WERI-Rb-1 (cell line): ENCODE results near the gene RAB24.
"Not testable (repeated sequence)": the region's sequence is repeated elsewhere in the genome, so short reads cannot be mapped to it uniquely, and the experiment has no call there.

Source experiments
- DNase-seq: peaks from one replicate; pipeline ENCODE4 v3.0.0-alpha.2; 2020
- H3K27ac ChIP-seq: fragments of 250-450 bp; sonication (Bioruptor Pico); 2 replicates; pipeline ENCODE4 v1.5.1; 2020; ENCODE audit warnings: mild to moderate bottlenecking, moderate library complexity
- H3K27me3 ChIP-seq: fragments of 250-450 bp; sonication (Bioruptor Pico); 2 replicates; pipeline ENCODE4 v1.5.1; 2021; ENCODE audit warnings: mild to moderate bottlenecking, low read depth, moderate library complexity; ENCODE audit not compliant: insufficient read depth, severe bottlenecking
- H3K36me3 ChIP-seq: fragments of 250-450 bp; sonication (Bioruptor Pico); 2 replicates; pipeline ENCODE4 v1.5.1; 2020; ENCODE audit warnings: mild to moderate bottlenecking, moderate library complexity
- H3K4me3 ChIP-seq: 2 replicates; pipeline ENCODE4 v1.5.1; 2011; ENCODE audit warnings: low read depth, mild to moderate bottlenecking, control low read depth, low read length
- H3K9me3 ChIP-seq: fragments of 250-450 bp; sonication (Bioruptor Pico); 2 replicates; pipeline ENCODE4 v1.5.1; 2021; ENCODE audit warnings: mild to moderate bottlenecking, moderate library complexity; ENCODE audit not compliant: severe bottlenecking
- CTCF ChIP-seq: IDR thresholded peaks from 2 replicates; pipeline ENCODE4 v1.5.1; 2011; ENCODE audit warnings: low read depth, mild to moderate bottlenecking, control low read depth, inconsistent platforms, low read length

RAB24 gene

GRCh38 chr5:177269232-177269895, 34.2 kb downstream of the RAB24 start:
- Histone ChIP-seq H3K36me3 (peaks cover 7% of the 10 kb centered on the region), H3K27me3 (no peaks in the 10 kb centered on the region), H3K9me3 (no peaks in the 10 kb centered on the region), H3K27ac (no peak overlapping the region), H3K4me3 (no peak overlapping the region)
- no peak for TF ChIP-seq CTCF
- no peak for DNase-seq

GRCh38 chr5:177265395-177265794, 38.1 kb downstream of the RAB24 start:
- Histone ChIP-seq H3K27ac (no peak overlapping the region), H3K36me3 (peaks cover 7% of the 10 kb centered on the region), H3K4me3 (no peak overlapping the region), H3K27me3 (no peaks in the 10 kb centered on the region), H3K9me3 (no peaks in the 10 kb centered on the region)
- no peak for DNase-seq
- no peak for TF ChIP-seq CTCF

GRCh38 chr5:177264178-177264577, 39.3 kb downstream of the RAB24 start:
- no peak overlapping the region for H3K4me3 ChIP-seq
- TF ChIP-seq CTCF, result no peak
- peaks cover 3% of the 10 kb centered on the region; the same call in 1 of the 2 replicates for H3K36me3 ChIP-seq
- H3K9me3 ChIP-seq, result no peaks in the 10 kb centered on the region
- DNase-seq, result no peak
- H3K27me3 ChIP-seq, result no peaks in the 10 kb centered on the region
- H3K27ac ChIP-seq, result no peak overlapping the region

GRCh38 chr5:177261510-177261909, 42.0 kb downstream of the RAB24 start:
- DNase-seq, result no peak
- Histone ChIP-seq H3K9me3 (no peaks in the 10 kb centered on the region), H3K36me3 (no peaks in the 10 kb centered on the region), H3K27ac (no peak overlapping the region), H3K27me3 (no peaks in the 10 kb centered on the region), H3K4me3 (no peak overlapping the region)
- no peak for TF ChIP-seq CTCF

GRCh38 chr5:177260961-177261360, 42.6 kb downstream of the RAB24 start:
- TF ChIP-seq CTCF, result no peak
- no peaks in the 10 kb centered on the region for H3K36me3 ChIP-seq
- DNase-seq, result no peak

GRCh38 chr5:177258711-177259110, 44.8 kb downstream of the RAB24 start:
- not testable (repeated sequence) for H3K27ac ChIP-seq, DNase-seq, H3K27me3 ChIP-seq, H3K9me3 ChIP-seq, H3K4me3 ChIP-seq, H3K36me3 ChIP-seq

More at GRCh38 chr5:177260961-177261360, 42.6 kb downstream of the RAB24 start:
- H3K9me3 ChIP-seq, result no peaks in the 10 kb centered on the region
- no peak overlapping the region for H3K4me3 ChIP-seq
- H3K27me3 ChIP-seq, result no peaks in the 10 kb centered on the region
- no peak overlapping the region for H3K27ac ChIP-seq
